ENCODE measurements around the gene PLCB2.

PLCB2 gene

DNA sequence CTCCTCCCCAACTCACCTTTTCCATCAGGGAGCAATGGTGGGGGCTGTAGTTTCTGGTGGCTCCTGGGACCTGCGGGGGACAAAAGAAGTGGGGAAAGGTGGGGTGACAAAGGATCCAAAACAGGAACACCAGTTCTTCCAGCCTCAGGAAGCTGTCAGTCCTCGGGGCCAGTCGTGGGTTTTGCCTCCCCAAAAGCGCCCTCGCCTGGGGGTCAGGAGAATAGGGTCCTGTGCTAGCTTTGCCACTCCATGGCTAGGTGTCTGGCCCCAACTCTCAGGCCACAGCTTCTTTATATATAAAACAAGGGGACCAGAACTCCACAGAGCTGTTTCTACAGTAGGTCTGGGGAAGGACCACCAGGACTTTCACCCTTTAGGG, 29.0 kb upstream of the PLCB2 start:
- Histone ChIP-seq H3K27ac (peak overlapping the region in 5 of 11 experiments; percentile 10 to 86 (median 19); a peak in 4 of 22 replicates), H3K9ac (peak overlapping the region in 10 of 11 experiments; percentile 6 to 71 (median 45); a peak in 11 of 22 replicates), H3K4me2 (peak overlapping the region; percentile 82 to 98 (median 95)), H3K4me3 (peak overlapping the region in 8 of 10 experiments; percentile 1 to 49 (median 31); a peak in 12 of 20 replicates), H3K9me3 (replicated peaks in 1 of 11) (no peaks in the 10 kb centered on the region), H3K27me3 (no peaks in the 10 kb centered on the region), H4K20me1 (no peaks in the 10 kb centered on the region), H3K4me1 (peaks cover 95 to 100% (median 100%) of the 10 kb centered on the region in 10 experiments), H3K36me3 (peaks cover 0 to 23% (median 0%) of the 10 kb centered on the region in 11 experiments; a peak in 4 of 22 replicates)
- no peak for TF ChIP-seq Cebpa-rat (IDR thresholded peaks at IDR 0.05)

DNA sequence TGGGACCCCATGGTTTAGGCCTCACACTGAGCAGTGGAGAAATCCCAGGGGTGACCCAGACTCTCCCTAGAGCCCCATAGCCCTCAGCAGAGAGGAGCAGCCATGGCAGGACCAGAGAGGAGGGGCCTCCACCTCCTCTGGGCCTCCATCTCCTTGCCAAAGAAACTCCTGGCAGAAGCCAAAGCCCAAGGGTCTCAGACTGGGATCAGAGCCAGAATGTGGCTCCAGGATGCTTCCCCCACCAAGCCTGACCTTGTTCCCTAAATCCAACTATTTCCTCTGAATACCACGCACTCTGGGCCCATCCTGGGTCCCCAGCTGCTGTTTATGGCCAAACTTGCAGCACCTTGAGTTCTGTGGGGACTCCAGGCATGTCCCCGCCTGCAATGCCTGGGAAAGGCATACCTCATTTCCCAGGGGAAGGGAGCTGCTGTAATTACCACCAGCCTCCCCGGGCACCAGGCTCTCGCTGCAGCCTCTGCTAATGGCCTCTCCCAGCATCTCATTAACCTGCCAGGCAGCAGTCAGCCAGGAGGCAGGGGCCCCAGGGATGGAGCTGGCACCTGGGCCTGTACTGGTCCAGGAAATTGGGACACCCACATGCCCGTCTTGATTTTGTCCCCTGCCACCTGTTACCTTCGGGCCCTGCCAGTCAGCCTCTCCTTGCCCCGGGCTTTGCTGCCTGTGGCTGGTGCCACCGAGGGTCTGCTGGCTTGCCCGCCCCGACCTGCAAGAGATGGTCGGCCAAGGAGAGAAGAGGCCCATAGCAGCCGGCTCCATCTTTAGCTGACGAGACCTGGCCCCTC, 28.4 kb upstream of the PLCB2 start:
- H3K27me3 ChIP-seq = no peaks in the 10 kb centered on the region
- peak overlapping the region in 8 of 10 experiments; percentile 1 to 49 (median 31); a peak in 12 of 20 replicates for H3K4me3 ChIP-seq
- no peaks in the 10 kb centered on the region for H3K9me3 ChIP-seq (replicated peaks in 1 of 11)
- peak overlapping the region; percentile 82 to 98 (median 95) for H3K4me2 ChIP-seq
- H4K20me1 ChIP-seq = no peaks in the 10 kb centered on the region
- peak overlapping the region in 9 of 11 experiments; percentile 63 to 90 (median 80); a peak in 11 of 22 replicates for H3K27ac ChIP-seq
- peak overlapping the region in 10 of 11 experiments; percentile 11 to 71 (median 62); a peak in 11 of 22 replicates for H3K9ac ChIP-seq
- H3K4me1 ChIP-seq = peaks cover 98 to 100% (median 100%) of the 10 kb centered on the region in 10 experiments
- peaks cover 0 to 28% (median 0%) of the 10 kb centered on the region in 11 experiments; a peak in 4 of 22 replicates for H3K36me3 ChIP-seq
- no peak for TF ChIP-seq Cebpa-rat (IDR thresholded peaks at IDR 0.05)

DNA sequence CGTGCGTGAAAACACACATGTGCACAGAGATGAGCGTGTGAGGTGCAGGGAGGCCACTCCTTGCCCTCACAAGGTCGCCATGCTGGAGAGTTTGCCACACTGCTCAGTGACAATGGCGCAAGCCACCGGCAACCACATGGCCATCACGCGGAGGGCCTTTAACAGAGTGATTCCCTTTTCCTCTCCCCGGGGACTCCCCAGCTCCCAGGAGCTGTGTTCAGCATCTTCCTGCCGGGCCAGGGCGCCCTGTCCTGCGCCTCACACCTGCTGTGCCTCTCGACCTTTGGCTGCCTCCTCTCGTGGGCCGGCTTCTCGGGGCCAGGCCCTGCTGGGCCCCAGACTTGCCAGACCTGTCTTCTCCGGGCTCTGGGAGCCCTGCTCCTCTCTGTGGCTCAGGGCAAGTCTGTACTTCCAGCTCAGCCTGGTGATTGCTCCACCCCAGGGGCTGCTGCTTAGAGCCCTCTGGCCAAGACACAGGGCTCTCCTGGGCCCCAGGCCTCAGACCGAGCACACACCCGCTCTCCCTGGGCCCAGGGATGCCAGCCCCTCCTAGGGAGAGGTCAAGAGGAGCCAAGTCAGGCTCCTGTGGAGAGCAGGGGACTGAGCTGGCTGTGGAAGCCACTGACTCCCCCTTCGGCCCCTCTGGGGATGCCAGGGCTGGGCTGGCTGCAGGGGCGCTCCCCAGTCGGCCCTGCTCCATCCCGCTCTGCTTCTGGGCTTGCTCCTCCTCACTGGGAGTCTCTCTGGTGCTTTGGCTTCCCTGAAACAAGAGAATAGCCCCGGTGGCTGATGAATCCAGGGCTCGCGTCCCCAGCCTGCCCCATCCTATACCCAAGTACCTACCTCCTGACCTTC, 27.4 kb upstream of the PLCB2 start:
- Histone ChIP-seq H4K20me1 (no peaks in the 10 kb centered on the region), H3K9ac (peak overlapping the region; percentile 52 to 80 (median 69); a peak in 21 of 22 replicates), H3K9me3 (replicated peaks in 1 of 11) (no peaks in the 10 kb centered on the region), H3K36me3 (peaks cover 0 to 33% (median 0%) of the 10 kb centered on the region in 11 experiments; a peak in 4 of 22 replicates), H3K4me1 (peaks cover 98 to 100% (median 100%) of the 10 kb centered on the region in 10 experiments), H3K27ac (peak overlapping the region; percentile 60 to 90 (median 80)), H3K4me3 (peak overlapping the region in 2 of 10 experiments; percentile 6 to 43; a peak in 5 of 20 replicates), H3K27me3 (no peaks in the 10 kb centered on the region), H3K4me2 (peak overlapping the region; percentile 82 to 98 (median 95))
- no peak; a peak in 1 of 22 replicates for TF ChIP-seq Cebpa-rat (IDR thresholded peaks at IDR 0.05)

DNA sequence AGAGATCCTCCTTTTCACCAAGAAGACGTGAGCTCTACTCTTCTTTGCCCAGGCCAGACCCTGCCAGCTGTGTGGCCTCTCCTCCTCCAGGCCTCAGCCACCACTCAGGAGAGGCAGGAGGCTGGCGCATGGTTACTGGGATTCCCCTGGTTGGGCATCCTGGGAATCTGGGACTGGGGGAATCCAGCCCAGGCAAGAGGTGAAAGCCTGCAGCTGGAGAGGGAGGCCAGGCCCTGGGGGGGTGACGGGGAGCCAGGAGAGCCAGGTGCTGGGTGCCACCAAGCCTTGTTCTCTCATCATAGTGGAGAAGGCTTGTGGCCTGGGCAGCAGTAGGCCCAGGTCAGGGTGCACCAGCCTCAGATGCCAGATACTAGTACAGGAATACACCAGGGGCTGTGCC, 26.8 kb upstream of the PLCB2 start:
- Histone ChIP-seq H3K9me3 (replicated peaks in 1 of 11) (no peaks in the 10 kb centered on the region), H3K36me3 (peaks cover 0 to 36% (median 0%) of the 10 kb centered on the region in 11 experiments; a peak in 4 of 22 replicates), H3K4me3 (peak overlapping the region in 3 of 10 experiments; percentile 4 to 43 (median 6); a peak in 5 of 20 replicates), H3K9ac (peak overlapping the region; percentile 52 to 80 (median 69)), H3K4me1 (peaks cover 98 to 100% (median 100%) of the 10 kb centered on the region in 10 experiments), H3K27ac (peak overlapping the region; percentile 60 to 90 (median 80)), H3K27me3 (no peaks in the 10 kb centered on the region), H4K20me1 (no peaks in the 10 kb centered on the region), H3K4me2 (peak overlapping the region; percentile 82 to 98 (median 95))
- TF ChIP-seq Cebpa-rat (IDR thresholded peaks at IDR 0.05) = no peak

DNA sequence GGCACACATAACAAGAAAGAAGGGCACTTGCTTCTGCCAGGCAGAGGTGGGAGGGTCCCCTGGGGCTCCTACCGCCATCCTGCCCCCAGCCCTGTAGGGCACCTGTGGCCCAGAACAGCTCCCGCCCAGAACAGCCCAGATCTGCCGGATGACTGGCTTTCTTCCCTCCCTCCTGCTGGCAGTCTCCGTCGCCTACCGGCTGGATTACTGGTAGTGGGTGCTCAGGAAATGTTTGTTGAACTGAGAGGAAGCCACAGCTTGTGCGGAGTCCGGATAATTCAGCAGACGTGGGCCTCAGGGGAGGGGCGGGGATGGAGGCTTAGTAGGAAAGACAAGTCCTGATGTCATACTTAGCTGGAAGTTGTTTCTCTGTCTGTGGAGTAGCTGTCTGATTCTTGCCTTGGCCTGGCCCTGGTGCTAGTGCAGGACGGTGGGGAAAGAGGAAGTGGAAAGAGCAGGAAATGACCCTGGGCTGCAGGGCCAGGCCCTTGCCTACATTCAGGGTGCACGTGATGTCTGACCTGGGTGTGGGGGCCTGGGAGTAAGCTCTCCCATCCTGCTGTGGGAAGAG, 26.3 kb upstream of the PLCB2 start:
- Histone ChIP-seq H3K4me2 (peak overlapping the region; percentile 82 to 98 (median 95)), H3K27ac (peak overlapping the region; percentile 60 to 95 (median 80)), H3K27me3 (no peaks in the 10 kb centered on the region), H3K4me3 (peak overlapping the region in 9 of 10 experiments; percentile 1 to 56 (median 35); a peak in 11 of 20 replicates), H3K4me1 (peaks cover 94 to 100% (median 98%) of the 10 kb centered on the region in 10 experiments), H3K36me3 (peaks cover 0 to 38% (median 0%) of the 10 kb centered on the region in 11 experiments; a peak in 4 of 22 replicates), H3K9ac (peak overlapping the region; percentile 52 to 90 (median 69)), H4K20me1 (no peaks in the 10 kb centered on the region), H3K9me3 (replicated peaks in 1 of 11) (no peaks in the 10 kb centered on the region)
- no peak for TF ChIP-seq Cebpa-rat (IDR thresholded peaks at IDR 0.05)

DNA sequence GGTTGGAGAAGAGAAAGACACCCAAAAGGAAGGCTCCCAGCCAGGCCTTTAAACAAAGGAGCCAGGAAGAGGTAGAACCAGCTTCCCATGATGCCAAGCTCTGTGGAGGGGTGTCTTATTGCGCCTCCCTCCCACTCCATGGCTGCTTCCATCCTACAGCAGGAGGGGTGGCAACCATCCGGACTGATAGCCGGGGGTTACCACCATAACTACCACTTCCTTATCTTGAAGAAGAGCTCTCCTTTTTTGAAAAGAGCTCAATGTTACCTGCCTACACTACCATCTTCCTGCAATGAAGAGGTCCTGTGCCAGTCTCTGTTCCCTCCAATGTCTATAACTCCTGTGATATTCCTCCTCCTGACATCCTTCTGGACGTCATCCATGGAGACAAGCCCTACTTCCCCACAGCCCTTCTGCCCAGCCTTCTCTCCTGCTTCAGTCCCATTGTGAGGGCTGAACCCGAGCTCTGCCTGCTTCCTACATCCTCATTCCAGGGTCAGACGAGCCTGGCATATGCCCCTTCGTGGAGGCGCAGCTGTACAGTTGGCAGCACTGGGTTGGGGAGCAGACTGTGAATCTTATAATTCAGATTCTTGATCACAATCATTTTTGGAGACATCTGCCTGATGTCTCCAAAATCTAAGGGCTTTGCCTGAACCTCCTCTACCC, 24.5 kb upstream of the PLCB2 start:
- peaks cover 0 to 8% (median 4%) of the 10 kb centered on the region in 11 experiments; a peak in 6 of 22 replicates for H3K27me3 ChIP-seq
- no peak overlapping the region; a peak in 1 of 20 replicates for H3K4me3 ChIP-seq
- peaks cover 0 to 40% (median 0%) of the 10 kb centered on the region in 11 experiments; a peak in 7 of 22 replicates for H3K36me3 ChIP-seq
- H3K4me2 ChIP-seq = peak overlapping the region; percentile 82 to 98 (median 95)
- no peak overlapping the region for H3K9ac ChIP-seq
- peaks cover 93 to 100% (median 98%) of the 10 kb centered on the region in 10 experiments for H3K4me1 ChIP-seq
- H3K9me3 ChIP-seq (replicated peaks in 1 of 11) = no peaks in the 10 kb centered on the region
- TF ChIP-seq Cebpa-rat (IDR thresholded peaks at IDR 0.05) = no peak
- H4K20me1 ChIP-seq = peaks cover 0 to 4% (median 0%) of the 10 kb centered on the region in 11 experiments; a peak in 2 of 22 replicates
- H3K27ac ChIP-seq = peak overlapping the region in 3 of 11 experiments; percentile 86 to 95 (median 90); a peak in 5 of 22 replicates

DNA sequence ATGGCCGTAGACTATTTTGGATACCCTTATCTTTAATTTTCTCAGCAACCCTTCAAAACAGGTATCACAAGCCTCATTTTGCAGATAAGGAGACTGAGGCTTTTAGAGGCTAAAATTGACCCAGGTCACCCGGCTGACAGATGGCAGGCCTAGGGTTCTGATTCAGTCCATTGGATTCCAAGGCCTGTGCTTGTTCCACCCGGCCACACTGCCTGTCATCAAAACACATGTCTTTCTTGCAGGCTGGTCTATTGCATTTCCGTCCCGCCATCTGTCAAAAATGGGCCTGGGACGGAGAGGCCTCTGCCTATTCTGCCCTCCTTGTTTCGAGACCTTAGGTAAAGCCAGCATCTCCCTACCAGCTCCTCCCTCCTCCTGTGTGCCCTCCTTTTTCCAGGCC, 23.9 kb upstream of the PLCB2 start:
- Histone ChIP-seq H3K9ac (no peak overlapping the region), H3K4me3 (no peak overlapping the region; a peak in 1 of 20 replicates), H4K20me1 (peaks cover 0 to 4% (median 0%) of the 10 kb centered on the region in 11 experiments; a peak in 2 of 22 replicates), H3K9me3 (replicated peaks in 1 of 11) (no peaks in the 10 kb centered on the region), H3K36me3 (peaks cover 0 to 47% (median 0%) of the 10 kb centered on the region in 11 experiments; a peak in 9 of 22 replicates), H3K27ac (peak overlapping the region in 1 of 11 experiments; percentile 95; a peak in 1 of 22 replicates), H3K4me1 (peaks cover 93 to 100% (median 98%) of the 10 kb centered on the region in 10 experiments), H3K27me3 (peaks cover 0 to 14% (median 10%) of the 10 kb centered on the region in 11 experiments; a peak in 10 of 22 replicates), H3K4me2 (peak overlapping the region; percentile 26 to 98 (median 95); a peak in 21 of 22 replicates)
- no peak for TF ChIP-seq Cebpa-rat (IDR thresholded peaks at IDR 0.05)
